CD8-positive, alpha-beta memory T cell (primary cell): Measurements from ENCODE around the gene POLR3GL. TPM values are rescaled to one million over a fixed set of nuclear protein-coding genes. Genes with fewer than 3 reads are reported as not detected.
A peak's percentile ranks its signal among the peaks of the same experiment; 100 is the strongest.

Source experiments
- CTCF ChIA-PET: fragments of 350-600 bp; sonication (Branson Sonifier 250); formaldehyde crosslinking; loops from one replicate; lab custom pipeline; 2021; ENCODE audit warnings: antibody characterized with exemption; lab: Charles Lee
- POLR2A ChIA-PET: fragments of 350-600 bp; sonication (Branson Sonifier 250); formaldehyde crosslinking; loops from one replicate; lab custom pipeline; 2021; ENCODE audit warnings: antibody characterized with exemption; lab: Charles Lee
- DNase-seq, 5 donors: peaks; one replicate each; pipeline versions ENCODE4 v3.0.0 to v3.0.0-alpha.2; 2020 to 2022; ENCODE audit warnings: mixed read lengths in 1 of 5
- H3K27ac ChIP-seq: one replicate; pipeline ENCODE4 v1.7.0; 2013; ENCODE audit warnings: low read depth, mild to moderate bottlenecking, low read length, moderate library complexity
- H3K27me3 ChIP-seq: 2 replicates; pipeline ENCODE4 v1.7.0; 2013; ENCODE audit warnings: low read length, mild to moderate bottlenecking; ENCODE audit not compliant: insufficient read depth, poor library complexity, severe bottlenecking
- H3K36me3 ChIP-seq: 2 replicates; pipeline ENCODE4 v1.7.0; 2013; ENCODE audit warnings: mild to moderate bottlenecking, low read length, moderate library complexity; ENCODE audit not compliant: insufficient read depth
- H3K4me1 ChIP-seq: 2 replicates; pipeline ENCODE4 v1.7.0; 2013; ENCODE audit warnings: mild to moderate bottlenecking, low read length, moderate library complexity; ENCODE audit not compliant: insufficient read depth
- H3K4me3 ChIP-seq: 2 replicates; pipeline ENCODE4 v1.7.0; 2013; ENCODE audit warnings: mild to moderate bottlenecking, low read length
- H3K9me3 ChIP-seq: 2 replicates; pipeline ENCODE4 v1.7.0; 2013; ENCODE audit warnings: mild to moderate bottlenecking, low read length
- H3K27ac Mint-ChIP-seq, 8 donors: one replicate each; pipeline ENCODE4 v1.8.0; 2020 to 2021; ENCODE audit warnings: mixed read lengths in 8 of 8, mild to moderate bottlenecking in 6 of 8, inconsistent platforms in 3 of 8, moderate library complexity in 3 of 8
- H3K27me3 Mint-ChIP-seq, 2 donors: one replicate each; pipeline ENCODE4 v1.8.0; 2020 to 2021; ENCODE audit warnings: mixed read lengths in 2 of 2, mild to moderate bottlenecking in 1 of 2, moderate library complexity in 1 of 2
- H3K36me3 Mint-ChIP-seq, 3 donors: one replicate each; pipeline ENCODE4 v1.8.0; 2020 to 2021; ENCODE audit warnings: mixed read lengths in 3 of 3, inconsistent platforms in 1 of 3, mild to moderate bottlenecking in 1 of 3
- H3K4me1 Mint-ChIP-seq, 3 donors: one replicate each; pipeline ENCODE4 v1.8.0; 2020 to 2021; ENCODE audit warnings: mixed read lengths in 3 of 3, inconsistent platforms in 1 of 3, mild to moderate bottlenecking in 1 of 3
- H3K4me3 Mint-ChIP-seq, 7 donors: one replicate each; pipeline ENCODE4 v1.8.0; 2020 to 2021; ENCODE audit warnings: mixed read lengths in 7 of 7, mild to moderate bottlenecking in 6 of 7, moderate library complexity in 4 of 7, inconsistent platforms in 2 of 7
- H3K9me3 Mint-ChIP-seq, 5 donors: one replicate each; pipeline ENCODE4 v1.8.0; 2020 to 2022; ENCODE audit warnings: mixed read lengths in 5 of 5, mild to moderate bottlenecking in 3 of 5, moderate library complexity in 2 of 5, inconsistent platforms in 1 of 5
- polyA plus RNA-seq: library from polyadenylated mRNA; unstranded; fragments of 300-500 nt; fragmentation: Illumina TruSeq; gene quantifications from one replicate; pipeline ENCODE4 v1.2.3, GENCODE V29; 2021
- total RNA-seq, 2 experiments: library from RNA; stranded (reverse); gene quantifications; one replicate each; pipeline ENCODE4 v1.2.3, GENCODE V29; 2021

Gene POLR3GL
- total and polyA plus RNA-seq, 3 experiments from 2014 or later = 21.6 to 103 (median 22.8) TPM

GRCh38 chr1:145992958-145993617 is 28.6 kb downstream of the POLR3GL start:
- H3K4me3 ChIP-seq = peak overlapping the region; percentile 99
- no peaks in the 10 kb centered on the region for H3K9me3 ChIP-seq
- Mint-ChIP-seq H3K27me3 (no peaks in the 10 kb centered on the region), H3K9me3 (peaks cover 0 to 5% (median 0%) of the 10 kb centered on the region in 5 donors), H3K4me1 (peaks cover 47 to 64% (median 63%) of the 10 kb centered on the region in 3 donors), H3K36me3 (peaks cover 39 to 58% (median 50%) of the 10 kb centered on the region in 3 donors), H3K4me3 (peak overlapping the region; percentile 94 to 99 (median 99)), H3K27ac (peak overlapping the region; percentile 86 to 98 (median 98))
- peak overlapping the region; percentile 92 for H3K27ac ChIP-seq
- DNase-seq = no peak
- H3K36me3 ChIP-seq = peaks cover 44% of the 10 kb centered on the region
- ChIA-PET CTCF (interaction anchor here (0.9 to 26.4 kb wide), 8 partner anchors 9 to 148 kb away, joined by 3 to 475 read pairs (median 4); partner anchors contain the start of genes LIX1L and NUDT17), POLR2A (interaction anchor here (1.2 to 11.4 kb wide), 4 partner anchors 9 to 29 kb away, joined by 5 to 229 read pairs (median 8); partner anchors contain the start of genes ANKRD34A and POLR3GL)
- H3K27me3 ChIP-seq = no peaks in the 10 kb centered on the region
- peaks cover 42% of the 10 kb centered on the region for H3K4me1 ChIP-seq

GRCh38 chr1:145993618-145994390 is 29.3 kb downstream of the POLR3GL start:
- peaks cover 42% of the 10 kb centered on the region for H3K4me1 ChIP-seq
- Mint-ChIP-seq H3K36me3 (peaks cover 39 to 58% (median 50%) of the 10 kb centered on the region in 3 donors), H3K27me3 (no peaks in the 10 kb centered on the region), H3K4me3 (peak overlapping the region; percentile 94 to 99 (median 99)), H3K4me1 (peaks cover 49 to 64% (median 63%) of the 10 kb centered on the region in 3 donors), H3K9me3 (peaks cover 0 to 5% (median 0%) of the 10 kb centered on the region in 5 donors), H3K27ac (peak overlapping the region; percentile 85 to 98 (median 98))
- no peaks in the 10 kb centered on the region for H3K9me3 ChIP-seq
- ChIA-PET CTCF (interaction anchor here (0.9 to 26.4 kb wide), 8 partner anchors 9 to 148 kb away, joined by 3 to 475 read pairs (median 4); partner anchors contain the start of genes LIX1L and NUDT17), POLR2A (interaction anchor here (0.5 to 11.4 kb wide), 6 partner anchors 9 to 166 kb away, joined by 3 to 229 read pairs (median 6); partner anchors contain the start of genes ANKRD34A and POLR3GL)
- DNase-seq = no peak
- H3K27me3 ChIP-seq = no peaks in the 10 kb centered on the region
- peak overlapping the region; percentile 99 for H3K4me3 ChIP-seq
- H3K36me3 ChIP-seq = peaks cover 44% of the 10 kb centered on the region
- peak overlapping the region; percentile 92 for H3K27ac ChIP-seq

GRCh38 chr1:145994391-145995120 is 30.1 kb downstream of the POLR3GL start:
- H3K27ac Mint-ChIP-seq = peak overlapping the region; percentile 85 to 98 (median 98)
- peaks cover 55 to 68% (median 68%) of the 10 kb centered on the region in 3 donors for H3K4me1 Mint-ChIP-seq
- CTCF ChIA-PET = interaction anchor here (1.0 to 26.4 kb wide), 5 partner anchors 8 to 149 kb away, joined by 3 to 475 read pairs (median 4); partner anchors contain the start of gene NUDT17
- H3K27me3 Mint-ChIP-seq = no peaks in the 10 kb centered on the region
- POLR2A ChIA-PET = interaction anchor here (0.5 to 11.4 kb wide), 7 partner anchors 9 to 167 kb away, joined by 3 to 229 read pairs (median 10); partner anchors contain the start of gene RBM8A
- H3K9me3 Mint-ChIP-seq = peaks cover 0 to 5% (median 0%) of the 10 kb centered on the region in 5 donors
- peak in 1 of 5 donors; percentile 56 for DNase-seq
- H3K36me3 Mint-ChIP-seq = peaks cover 39 to 58% (median 50%) of the 10 kb centered on the region in 3 donors
- Histone ChIP-seq H3K27me3 (no peaks in the 10 kb centered on the region), H3K27ac (peak overlapping the region; percentile 92), H3K4me3 (peak overlapping the region; percentile 99), H3K36me3 (peaks cover 44% of the 10 kb centered on the region), H3K9me3 (no peaks in the 10 kb centered on the region), H3K4me1 (peaks cover 47% of the 10 kb centered on the region)
- peak overlapping the region; percentile 94 to 99 (median 99) for H3K4me3 Mint-ChIP-seq

- H3K4me3 ChIP-seq = peak overlapping the region; percentile 99
- peaks cover 0 to 3% of the 10 kb centered on the region in 2 donors for H3K27me3 Mint-ChIP-seq
- POLR2A ChIA-PET = interaction anchor here (1.1 to 11.4 kb wide), 6 partner anchors 10 to 68 kb away, joined by 4 to 229 read pairs (median 16); partner anchors contain the start of gene RBM8A
- CTCF ChIA-PET = interaction anchor here (0.6 to 26.4 kb wide), 3 partner anchors 12 to 146 kb away, joined by 3 to 475 read pairs (median 19); no protein-coding TSS in a partner anchor
- DNase-seq = no peak
- peak overlapping the region; percentile 85 to 98 (median 98) for H3K27ac Mint-ChIP-seq
- peak overlapping the region; percentile 94 to 99 (median 99) for H3K4me3 Mint-ChIP-seq
- H3K36me3 ChIP-seq = peaks cover 44% of the 10 kb centered on the region
- H3K36me3 Mint-ChIP-seq = peaks cover 39 to 58% (median 50%) of the 10 kb centered on the region in 3 donors
- H3K9me3 ChIP-seq = no peaks in the 10 kb centered on the region
- H3K4me1 Mint-ChIP-seq = peaks cover 59 to 72% (median 70%) of the 10 kb centered on the region in 3 donors
- H3K9me3 Mint-ChIP-seq = peaks cover 0 to 5% (median 0%) of the 10 kb centered on the region in 5 donors
- no peaks in the 10 kb centered on the region for H3K27me3 ChIP-seq
- H3K4me1 ChIP-seq = peaks cover 50% of the 10 kb centered on the region
- peak overlapping the region; percentile 92 for H3K27ac ChIP-seq
Measured at GRCh38 chr1:145995148-145995881, 30.8 kb downstream of the POLR3GL start.

GRCh38 chr1:145995964-145996432 is 31.5 kb downstream of the POLR3GL start:
- Histone ChIP-seq H3K27ac (peak overlapping the region; percentile 92), H3K27me3 (no peaks in the 10 kb centered on the region), H3K4me1 (peaks cover 55% of the 10 kb centered on the region), H3K9me3 (no peaks in the 10 kb centered on the region), H3K4me3 (peak overlapping the region; percentile 99), H3K36me3 (peaks cover 44% of the 10 kb centered on the region)
- DNase-seq = no peak
- Mint-ChIP-seq H3K27me3 (peaks cover 0 to 3% of the 10 kb centered on the region in 2 donors), H3K36me3 (peaks cover 39 to 58% (median 50%) of the 10 kb centered on the region in 3 donors), H3K9me3 (peaks cover 0 to 5% (median 0%) of the 10 kb centered on the region in 5 donors), H3K27ac (peak overlapping the region; percentile 84 to 98 (median 98)), H3K4me1 (peaks cover 55 to 68% (median 63%) of the 10 kb centered on the region in 3 donors), H3K4me3 (peak overlapping the region; percentile 94 to 99 (median 99))
- ChIA-PET CTCF (interaction anchor here (0.6 to 26.4 kb wide), 8 partner anchors 11 to 151 kb away, joined by 3 to 475 read pairs (median 6); partner anchors contain the start of genes LIX1L, NUDT17, PIAS3 and RBM8A), POLR2A (interaction anchor here (0.9 to 11.4 kb wide), 10 partner anchors 10 to 172 kb away, joined by 3 to 229 read pairs (median 16); partner anchors contain the start of genes ANKRD34A, LIX1L, PEX11B and POLR3C)

GRCh38 chr1:145996433-145997015 is 32.0 kb downstream of the POLR3GL start, which contains the start of gene TXNIP:
Gene TXNIP, minus strand, starts transcription at chr1:145996579. Its CDS starts 313 bp downstream, at chr1:145996266.
- H3K4me3 ChIP-seq = peak within 1 kb of the TSS; percentile 99
- Mint-ChIP-seq H3K9me3 (peaks cover 0 to 5% (median 0%) of the 10 kb centered on the region in 5 donors), H3K4me1 (peaks cover 57 to 67% (median 63%) of the 10 kb centered on the region in 3 donors), H3K4me3 (peak within 1 kb of the TSS; percentile 94 to 99 (median 99)), H3K27me3 (peaks cover 0 to 3% of the 10 kb centered on the region in 2 donors), H3K36me3 (peaks cover 39 to 56% (median 49%) of the 10 kb centered on the region in 3 donors), H3K27ac (peak within 1 kb of the TSS; percentile 84 to 98 (median 98))
- POLR2A ChIA-PET = interaction anchor here (0.8 to 11.4 kb wide), 12 partner anchors 8 to 173 kb away, joined by 3 to 229 read pairs (median 14); partner anchors contain the start of genes ANKRD34A, LIX1L, PEX11B and PIAS3
- peaks cover 58% of the 10 kb centered on the region for H3K4me1 ChIP-seq
- CTCF ChIA-PET = interaction anchor here (0.9 to 26.4 kb wide), 7 partner anchors 11 to 151 kb away, joined by 3 to 475 read pairs (median 7); partner anchors contain the start of genes LIX1L, NUDT17, PIAS3 and RBM8A
- peak; percentile 86 to 96 (median 89) for DNase-seq
- peak within 1 kb of the TSS; percentile 92 for H3K27ac ChIP-seq
- no peaks in the 10 kb centered on the region for H3K27me3 ChIP-seq
- peaks cover 44% of the 10 kb centered on the region for H3K36me3 ChIP-seq
- H3K9me3 ChIP-seq = no peaks in the 10 kb centered on the region
